Fibroblast of lung (primary cell): ENCODE data around the gene AQP5.

Experiments used
- EZH2 ChIP-seq: IDR thresholded peaks from 2 replicates; pipeline ENCODE4 v1.5.1; 2012; ENCODE audit warnings: low read length, control low read depth, mild to moderate bottlenecking; ENCODE audit errors: missing control alignments
- TF ChIP-seq, protein P1 (sequence below), 2 donors: IDR thresholded peaks in 1 of 2; conservative IDR thresholded peaks in 1 of 2; 1 replicate in 1 of 2; 2 replicates in 1 of 2; pipeline ENCODE4 v1.5.1; 2011 to 2012; ENCODE audit warnings: low read length in 2 of 2, control low read depth in 1 of 2, inconsistent platforms in 1 of 2, low read depth in 1 of 2, mild to moderate bottlenecking in 1 of 2

DNA sequence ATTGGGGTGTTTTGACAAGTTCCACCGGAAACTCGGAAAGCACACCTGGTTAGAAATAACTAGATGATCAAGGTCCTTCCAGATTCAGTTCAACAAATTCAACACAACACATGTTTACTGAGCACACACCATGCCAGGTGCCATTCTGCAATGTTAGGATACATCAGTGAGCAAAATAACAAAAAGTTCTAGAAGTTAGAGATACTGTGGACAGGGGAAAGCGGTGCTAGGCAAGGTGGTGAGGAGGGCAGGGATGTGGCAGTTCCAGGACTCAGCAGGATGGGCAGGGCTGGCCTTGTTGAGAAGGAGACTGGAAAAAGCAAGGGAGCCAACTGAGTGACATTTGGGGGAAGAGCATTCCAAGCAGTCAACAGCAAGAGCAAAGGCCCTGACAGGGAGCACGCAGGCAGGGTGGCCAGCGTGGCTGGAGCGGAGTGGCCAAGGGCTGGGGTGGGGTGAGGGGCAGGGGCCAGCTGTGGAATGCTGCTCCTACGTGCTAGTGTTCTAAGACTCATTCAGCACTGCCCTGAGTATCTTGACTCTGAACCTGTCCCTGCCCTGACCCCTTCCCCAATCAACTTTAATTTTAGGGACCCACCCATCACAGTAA is 38.5 kb upstream of the AQP5 start:
- TF ChIP-seq, protein P1, sequence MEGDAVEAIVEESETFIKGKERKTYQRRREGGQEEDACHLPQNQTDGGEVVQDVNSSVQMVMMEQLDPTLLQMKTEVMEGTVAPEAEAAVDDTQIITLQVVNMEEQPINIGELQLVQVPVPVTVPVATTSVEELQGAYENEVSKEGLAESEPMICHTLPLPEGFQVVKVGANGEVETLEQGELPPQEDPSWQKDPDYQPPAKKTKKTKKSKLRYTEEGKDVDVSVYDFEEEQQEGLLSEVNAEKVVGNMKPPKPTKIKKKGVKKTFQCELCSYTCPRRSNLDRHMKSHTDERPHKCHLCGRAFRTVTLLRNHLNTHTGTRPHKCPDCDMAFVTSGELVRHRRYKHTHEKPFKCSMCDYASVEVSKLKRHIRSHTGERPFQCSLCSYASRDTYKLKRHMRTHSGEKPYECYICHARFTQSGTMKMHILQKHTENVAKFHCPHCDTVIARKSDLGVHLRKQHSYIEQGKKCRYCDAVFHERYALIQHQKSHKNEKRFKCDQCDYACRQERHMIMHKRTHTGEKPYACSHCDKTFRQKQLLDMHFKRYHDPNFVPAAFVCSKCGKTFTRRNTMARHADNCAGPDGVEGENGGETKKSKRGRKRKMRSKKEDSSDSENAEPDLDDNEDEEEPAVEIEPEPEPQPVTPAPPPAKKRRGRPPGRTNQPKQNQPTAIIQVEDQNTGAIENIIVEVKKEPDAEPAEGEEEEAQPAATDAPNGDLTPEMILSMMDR (conservative IDR thresholded peaks at IDR 0.05 in 1 of 2, IDR thresholded peaks at IDR 0.05 in 1 of 2; ENCODE audit: low read depth in 1 of 2, low read length in 2 of 2) = no peak
- TF ChIP-seq EZH2 = no peak
